ENCODE data around the gene MUS81. TPM values are rescaled to one million over a fixed set of nuclear protein-coding genes. Genes with fewer than 3 reads are reported as not detected.
A peak's percentile ranks its signal among the peaks of the same experiment; 100 is the strongest.

MUS81 gene
- total and polyA plus RNA-seq, 2 of the 13 experiments (the other 11 are each of a cell fraction or from before 2014, with no cell fraction given) = 25.6 to 30.2 TPM

DNA sequence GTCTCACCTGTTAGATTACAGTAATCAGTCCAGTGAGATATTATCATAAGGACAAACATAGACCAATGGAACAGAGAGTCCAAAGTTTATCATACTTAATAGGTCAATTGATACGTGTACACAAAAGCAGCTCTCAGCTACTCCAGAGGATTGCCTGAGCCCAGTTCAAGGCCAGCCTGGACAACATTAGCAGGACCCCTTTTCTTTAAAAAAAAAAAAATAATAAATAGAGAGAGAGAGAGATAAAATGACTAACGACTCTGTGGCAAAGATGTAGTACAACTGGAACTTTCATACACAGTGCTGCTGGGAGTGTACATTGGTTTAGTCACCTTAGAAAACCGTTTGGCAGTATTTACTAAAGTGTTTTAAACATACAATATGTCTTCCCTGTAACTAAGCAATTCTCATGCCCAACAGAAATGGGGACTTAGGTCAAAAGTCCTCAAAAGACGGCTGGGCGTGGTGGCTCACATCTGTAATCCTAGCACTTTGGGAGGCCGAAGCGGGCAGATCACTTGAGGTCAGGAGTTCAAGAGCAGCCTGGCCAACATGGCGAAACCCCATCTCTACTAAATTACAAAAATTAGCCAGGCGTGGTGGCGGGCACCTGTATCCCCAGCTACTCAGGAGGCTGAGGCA, 15.9 kb upstream of the MUS81 start (continued):
- TF ChIP-seq, protein P1, sequence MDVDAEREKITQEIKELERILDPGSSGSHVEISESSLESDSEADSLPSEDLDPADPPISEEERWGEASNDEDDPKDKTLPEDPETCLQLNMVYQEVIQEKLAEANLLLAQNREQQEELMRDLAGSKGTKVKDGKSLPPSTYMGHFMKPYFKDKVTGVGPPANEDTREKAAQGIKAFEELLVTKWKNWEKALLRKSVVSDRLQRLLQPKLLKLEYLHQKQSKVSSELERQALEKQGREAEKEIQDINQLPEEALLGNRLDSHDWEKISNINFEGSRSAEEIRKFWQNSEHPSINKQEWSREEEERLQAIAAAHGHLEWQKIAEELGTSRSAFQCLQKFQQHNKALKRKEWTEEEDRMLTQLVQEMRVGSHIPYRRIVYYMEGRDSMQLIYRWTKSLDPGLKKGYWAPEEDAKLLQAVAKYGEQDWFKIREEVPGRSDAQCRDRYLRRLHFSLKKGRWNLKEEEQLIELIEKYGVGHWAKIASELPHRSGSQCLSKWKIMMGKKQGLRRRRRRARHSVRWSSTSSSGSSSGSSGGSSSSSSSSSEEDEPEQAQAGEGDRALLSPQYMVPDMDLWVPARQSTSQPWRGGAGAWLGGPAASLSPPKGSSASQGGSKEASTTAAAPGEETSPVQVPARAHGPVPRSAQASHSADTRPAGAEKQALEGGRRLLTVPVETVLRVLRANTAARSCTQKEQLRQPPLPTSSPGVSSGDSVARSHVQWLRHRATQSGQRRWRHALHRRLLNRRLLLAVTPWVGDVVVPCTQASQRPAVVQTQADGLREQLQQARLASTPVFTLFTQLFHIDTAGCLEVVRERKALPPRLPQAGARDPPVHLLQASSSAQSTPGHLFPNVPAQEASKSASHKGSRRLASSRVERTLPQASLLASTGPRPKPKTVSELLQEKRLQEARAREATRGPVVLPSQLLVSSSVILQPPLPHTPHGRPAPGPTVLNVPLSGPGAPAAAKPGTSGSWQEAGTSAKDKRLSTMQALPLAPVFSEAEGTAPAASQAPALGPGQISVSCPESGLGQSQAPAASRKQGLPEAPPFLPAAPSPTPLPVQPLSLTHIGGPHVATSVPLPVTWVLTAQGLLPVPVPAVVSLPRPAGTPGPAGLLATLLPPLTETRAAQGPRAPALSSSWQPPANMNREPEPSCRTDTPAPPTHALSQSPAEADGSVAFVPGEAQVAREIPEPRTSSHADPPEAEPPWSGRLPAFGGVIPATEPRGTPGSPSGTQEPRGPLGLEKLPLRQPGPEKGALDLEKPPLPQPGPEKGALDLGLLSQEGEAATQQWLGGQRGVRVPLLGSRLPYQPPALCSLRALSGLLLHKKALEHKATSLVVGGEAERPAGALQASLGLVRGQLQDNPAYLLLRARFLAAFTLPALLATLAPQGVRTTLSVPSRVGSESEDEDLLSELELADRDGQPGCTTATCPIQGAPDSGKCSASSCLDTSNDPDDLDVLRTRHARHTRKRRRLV (CRISPR knock-in tag; IDR thresholded peaks at IDR 0.05) = no peak
- TF ChIP-seq TAF15 (IDR thresholded peaks at IDR 0.05; ENCODE audit: low read depth, low read length, poor library complexity, severe bottlenecking) = no peak
- TF ChIP-seq ZNF207 (IDR thresholded peaks at IDR 0.05; ENCODE audit: borderline replicate concordance) = no peak
- peak; percentile 41 for TF ChIP-seq FOXA3 (CRISPR knock-in tag; IDR thresholded peaks at IDR 0.05)
- TF ChIP-seq ZNF543 (CRISPR knock-in tag; IDR thresholded peaks at IDR 0.05) = no peak
- no peak for TF ChIP-seq ZNF326 (CRISPR knock-in tag; IDR thresholded peaks at IDR 0.05; ENCODE audit: borderline replicate concordance)
- peak; percentile 68 for TF ChIP-seq HNF4A (CRISPR knock-in tag; IDR thresholded peaks at IDR 0.05)
- TF ChIP-seq SNAI1 (CRISPR knock-in tag; IDR thresholded peaks at IDR 0.05; ENCODE audit: borderline replicate concordance) = no peak
- no peak for TF ChIP-seq CHD2 (IDR thresholded peaks at IDR 0.05; ENCODE audit: low read depth, low read length)
- no peak for TF ChIP-seq SP1 (IDR thresholded peaks at IDR 0.05)
- TF ChIP-seq SP1 (CRISPR knock-in tag; IDR thresholded peaks at IDR 0.05) = no peak
- no peak for TF ChIP-seq ZNF136 (CRISPR knock-in tag; IDR thresholded peaks at IDR 0.05; ENCODE audit: low read depth)
- TF ChIP-seq CAMTA2 (CRISPR knock-in tag; IDR thresholded peaks at IDR 0.05; ENCODE audit: borderline replicate concordance) = no peak
- no peak for TF ChIP-seq ZNF10 (CRISPR knock-in tag; IDR thresholded peaks at IDR 0.05; ENCODE audit: borderline replicate concordance, low read depth)
- TF ChIP-seq, protein P2, sequence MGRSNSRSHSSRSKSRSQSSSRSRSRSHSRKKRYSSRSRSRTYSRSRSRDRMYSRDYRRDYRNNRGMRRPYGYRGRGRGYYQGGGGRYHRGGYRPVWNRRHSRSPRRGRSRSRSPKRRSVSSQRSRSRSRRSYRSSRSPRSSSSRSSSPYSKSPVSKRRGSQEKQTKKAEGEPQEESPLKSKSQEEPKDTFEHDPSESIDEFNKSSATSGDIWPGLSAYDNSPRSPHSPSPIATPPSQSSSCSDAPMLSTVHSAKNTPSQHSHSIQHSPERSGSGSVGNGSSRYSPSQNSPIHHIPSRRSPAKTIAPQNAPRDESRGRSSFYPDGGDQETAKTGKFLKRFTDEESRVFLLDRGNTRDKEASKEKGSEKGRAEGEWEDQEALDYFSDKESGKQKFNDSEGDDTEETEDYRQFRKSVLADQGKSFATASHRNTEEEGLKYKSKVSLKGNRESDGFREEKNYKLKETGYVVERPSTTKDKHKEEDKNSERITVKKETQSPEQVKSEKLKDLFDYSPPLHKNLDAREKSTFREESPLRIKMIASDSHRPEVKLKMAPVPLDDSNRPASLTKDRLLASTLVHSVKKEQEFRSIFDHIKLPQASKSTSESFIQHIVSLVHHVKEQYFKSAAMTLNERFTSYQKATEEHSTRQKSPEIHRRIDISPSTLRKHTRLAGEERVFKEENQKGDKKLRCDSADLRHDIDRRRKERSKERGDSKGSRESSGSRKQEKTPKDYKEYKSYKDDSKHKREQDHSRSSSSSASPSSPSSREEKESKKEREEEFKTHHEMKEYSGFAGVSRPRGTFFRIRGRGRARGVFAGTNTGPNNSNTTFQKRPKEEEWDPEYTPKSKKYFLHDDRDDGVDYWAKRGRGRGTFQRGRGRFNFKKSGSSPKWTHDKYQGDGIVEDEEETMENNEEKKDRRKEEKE (IDR thresholded peaks at IDR 0.05) = no peak
- peak; percentile 33; the same call in 1 of the 2 replicates for TF ChIP-seq CREM (IDR thresholded peaks at IDR 0.05)
- no peak for TF ChIP-seq CREM (CRISPR knock-in tag; IDR thresholded peaks at IDR 0.05)
- TF ChIP-seq SMAD1 (CRISPR knock-in tag; IDR thresholded peaks at IDR 0.05; ENCODE audit: borderline replicate concordance, low read depth) = no peak
- TF ChIP-seq NFE2L1 (CRISPR knock-in tag; IDR thresholded peaks at IDR 0.05; ENCODE audit: borderline replicate concordance) = no peak
- TF ChIP-seq, protein P3, sequence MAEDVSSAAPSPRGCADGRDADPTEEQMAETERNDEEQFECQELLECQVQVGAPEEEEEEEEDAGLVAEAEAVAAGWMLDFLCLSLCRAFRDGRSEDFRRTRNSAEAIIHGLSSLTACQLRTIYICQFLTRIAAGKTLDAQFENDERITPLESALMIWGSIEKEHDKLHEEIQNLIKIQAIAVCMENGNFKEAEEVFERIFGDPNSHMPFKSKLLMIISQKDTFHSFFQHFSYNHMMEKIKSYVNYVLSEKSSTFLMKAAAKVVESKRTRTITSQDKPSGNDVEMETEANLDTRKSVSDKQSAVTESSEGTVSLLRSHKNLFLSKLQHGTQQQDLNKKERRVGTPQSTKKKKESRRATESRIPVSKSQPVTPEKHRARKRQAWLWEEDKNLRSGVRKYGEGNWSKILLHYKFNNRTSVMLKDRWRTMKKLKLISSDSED (CRISPR knock-in tag; IDR thresholded peaks at IDR 0.05) = no peak
- TF ChIP-seq MXD4 (CRISPR knock-in tag; IDR thresholded peaks at IDR 0.05) = no peak
- TF ChIP-seq ZNF234 (CRISPR knock-in tag; conservative IDR thresholded peaks at IDR 0.05) = no peak
- TF ChIP-seq GPN1 (CRISPR knock-in tag; IDR thresholded peaks at IDR 0.05; ENCODE audit: borderline replicate concordance) = no peak

Data from HepG2 (cell line).